Ovary (tissue), 9 donors: Measurements from ENCODE around the gene CNDP1. TPM values are rescaled to one million over a fixed set of nuclear protein-coding genes. Genes with fewer than 3 reads are reported as not detected.

Experiments
- DNase-seq, 5 donors: peaks; one replicate each; pipeline ENCODE4 v3.0.0-alpha.2; 2019 to 2020
- H3K27ac ChIP-seq, 2 donors: fragments of 200-600 bp; one replicate each; pipeline versions ENCODE4 v1.5.1 to v1.8.0; 2019 to 2022
- H3K27me3 ChIP-seq: fragments of 200-600 bp; one replicate; pipeline ENCODE4 v1.8.0; 2022
- H3K36me3 ChIP-seq: fragments of 200-600 bp; sonication (generic); one replicate; pipeline ENCODE4 v1.5.1; 2019
- H3K4me1 ChIP-seq: one replicate; pipeline ENCODE4 v1.8.1; 2013; ENCODE audit warnings: mild to moderate bottlenecking, moderate library complexity; ENCODE audit not compliant: insufficient read depth
- H3K4me3 ChIP-seq: fragments of 200-600 bp; sonication (generic); one replicate; pipeline ENCODE4 v1.5.1; 2017
- H3K9me3 ChIP-seq, 2 donors: fragments of 200-600 bp in 1 of 2; sonication (generic) in 1 of 2; one replicate each; pipeline versions ENCODE4 v1.5.1 to v1.8.1; 2013 to 2019; ENCODE audit warnings: mild to moderate bottlenecking in 1 of 2, moderate library complexity in 1 of 2
- EP300 ChIP-seq: sonication (generic); formaldehyde crosslinking; IDR thresholded peaks from one replicate; pipeline ENCODE4 v1.6.1; 2017; ENCODE audit warnings: antibody characterized with exemption
- POLR2A ChIP-seq: fragments of 450-650 bp; IDR thresholded peaks from one replicate; pipeline ENCODE4 v1.6.1; 2017; ENCODE audit warnings: antibody characterized with exemption, mild to moderate bottlenecking, moderate library complexity
- WGBS, 3 donors: extraction: QIAGEN DNeasy Blood & Tissue Kit in 1 of 3; methylation state at CpG; one replicate each; pipeline versions ENCODE4 v1.1.5 to v1.1.7; 2013 to 2017; 5-methylcytosine and 5-hydroxymethylcytosine counted together
- intact Hi-C, 4 donors: fragments of 100-400 bp; cut with DNase I; formaldehyde crosslinking; loops; one replicate each; pipeline versions ENCODE4 v1.11.0 to v1.15.1; 2022 to 2023
- polyA plus RNA-seq, 2 donors: library from polyadenylated mRNA; stranded (reverse); fragments of 200-250 nt in 1 of 2; fragments of 350-450 nt in 1 of 2; fragmentation: Illumina TruSeq in 1 of 2; extraction: RNeasy Lipid Tissue Mini Kit (QIAGEN cat#74804) in 1 of 2; gene quantifications; one replicate each; pipeline ENCODE4 v1.2.3, GENCODE V29; 2013 to 2014
- total RNA-seq, 7 donors: library from RNA; depleted of rRNA in 2 of 7; stranded (reverse); fragments of >200 nt in 2 of 7; fragmentation: NEBNext Ultra II Directional in 3 of 7; extraction: Animal tissue kit (Norgen Biotek cat#: 25700) in 3 of 7; gene quantifications; one replicate each; pipeline versions ENCODE4 v1.1.0 to v1.2.4, GENCODE V29; 2016 to 2023
- TF ChIP-seq, protein P1 (sequence below), 3 donors: fragments of 450-650 bp in 2 of 3; fragments of 200-600 bp in 1 of 3; IDR thresholded peaks; one replicate each; pipeline versions ENCODE4 v1.5.1 to v1.8.0; 2016 to 2022; ENCODE audit warnings: antibody characterized with exemption in 3 of 3, mild to moderate bottlenecking in 1 of 3
- donor health status: DM: no; HTN: no; CAD: no; lungs with moderate emphysema.
- donor health status: DM: no; HTN: no; CAD: no.
- donor health status: Bipolar disorder and iron deficiency.
- donor health status: DM: yes; HTN: yes; CAD: no.
- donor health status: DM: no; HTN: no; CAD: no.
- donor health status: DM: yes; HTN: yes; CAD: no.

CNDP1 gene
- total and polyA plus RNA-seq, 9 donors = 0.02 to 0.35 (median 0.15) TPM; not detected in 3

DNA sequence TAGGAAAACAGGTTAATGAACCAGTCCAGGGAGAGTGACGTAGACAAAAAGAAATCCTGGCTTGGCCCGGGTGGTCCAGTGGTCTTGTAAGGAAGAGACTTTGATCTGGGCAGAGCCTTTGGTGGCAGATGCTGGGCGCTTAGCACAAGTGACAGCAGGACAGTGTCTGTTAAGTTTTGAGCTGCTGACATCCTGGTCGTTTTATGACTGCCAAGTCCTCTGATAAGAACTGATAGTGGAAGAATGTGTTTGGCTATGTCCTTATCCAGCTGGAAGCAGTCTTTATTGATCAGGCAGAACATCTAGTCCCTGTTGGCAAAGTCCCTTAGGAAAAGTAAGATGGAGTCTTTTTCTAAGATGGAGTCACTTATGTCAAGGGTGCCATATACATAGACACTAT lies 36.0 kb downstream of the CNDP1 start:
- H3K27me3 ChIP-seq = no peaks in the 10 kb centered on the region
- TF ChIP-seq, protein P1, sequence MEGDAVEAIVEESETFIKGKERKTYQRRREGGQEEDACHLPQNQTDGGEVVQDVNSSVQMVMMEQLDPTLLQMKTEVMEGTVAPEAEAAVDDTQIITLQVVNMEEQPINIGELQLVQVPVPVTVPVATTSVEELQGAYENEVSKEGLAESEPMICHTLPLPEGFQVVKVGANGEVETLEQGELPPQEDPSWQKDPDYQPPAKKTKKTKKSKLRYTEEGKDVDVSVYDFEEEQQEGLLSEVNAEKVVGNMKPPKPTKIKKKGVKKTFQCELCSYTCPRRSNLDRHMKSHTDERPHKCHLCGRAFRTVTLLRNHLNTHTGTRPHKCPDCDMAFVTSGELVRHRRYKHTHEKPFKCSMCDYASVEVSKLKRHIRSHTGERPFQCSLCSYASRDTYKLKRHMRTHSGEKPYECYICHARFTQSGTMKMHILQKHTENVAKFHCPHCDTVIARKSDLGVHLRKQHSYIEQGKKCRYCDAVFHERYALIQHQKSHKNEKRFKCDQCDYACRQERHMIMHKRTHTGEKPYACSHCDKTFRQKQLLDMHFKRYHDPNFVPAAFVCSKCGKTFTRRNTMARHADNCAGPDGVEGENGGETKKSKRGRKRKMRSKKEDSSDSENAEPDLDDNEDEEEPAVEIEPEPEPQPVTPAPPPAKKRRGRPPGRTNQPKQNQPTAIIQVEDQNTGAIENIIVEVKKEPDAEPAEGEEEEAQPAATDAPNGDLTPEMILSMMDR (IDR thresholded peaks at IDR 0.05) = no peak
- no peak for TF ChIP-seq POLR2A
- no peak for TF ChIP-seq EP300
- H3K9me3 ChIP-seq = no peaks in the 10 kb centered on the region
- intact Hi-C loops = no loop called here
- no peaks in the 10 kb centered on the region for H3K36me3 ChIP-seq
- no peaks in the 10 kb centered on the region for H3K4me1 ChIP-seq
- WGBS, 3 donors = 51 to 66% (median 56%) methylated on average over 4 of the region's 4 CpGs
- no peak for DNase-seq
- no peak overlapping the region for H3K27ac ChIP-seq
- no peak overlapping the region for H3K4me3 ChIP-seq

DNA sequence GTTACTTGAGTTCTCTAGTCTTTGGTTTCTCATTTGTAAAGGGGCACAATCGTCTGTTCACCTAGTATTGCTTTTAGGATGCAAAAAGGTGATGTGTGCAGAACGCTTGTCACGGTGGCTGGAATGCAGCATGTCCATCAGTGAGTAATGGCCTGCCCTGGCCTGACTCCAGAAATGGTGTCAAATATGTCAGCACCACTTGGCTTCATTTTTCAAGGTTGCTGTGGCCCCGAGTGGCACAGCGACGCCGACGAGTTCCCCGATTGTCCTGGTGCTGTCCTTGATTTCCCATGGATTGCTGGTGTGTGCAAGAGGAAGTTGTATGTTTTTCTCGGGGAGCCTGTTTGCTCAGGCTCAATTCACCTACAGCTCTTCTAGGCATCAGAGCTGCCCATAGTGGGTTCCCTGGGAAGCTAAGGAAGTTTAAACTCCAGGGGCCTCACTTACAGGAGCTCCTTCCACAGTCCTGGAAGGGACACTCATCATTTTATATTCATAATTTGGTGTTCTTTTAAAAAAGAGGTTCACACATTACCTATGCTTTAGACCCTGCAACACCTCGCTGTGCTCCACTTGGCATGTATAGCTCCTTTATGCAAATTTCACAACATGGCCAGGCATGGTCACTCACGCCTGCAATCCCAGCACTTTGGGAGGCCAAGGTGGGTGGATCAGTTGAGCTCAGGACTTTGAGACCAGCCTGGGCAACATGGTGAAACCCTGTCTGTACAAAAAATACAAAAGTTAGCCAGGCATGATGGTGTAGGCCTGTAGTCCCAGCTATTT lies 37.8 kb downstream of the CNDP1 start:
- TF ChIP-seq EP300 (no peak), POLR2A (no peak)
- TF ChIP-seq, protein P1 (IDR thresholded peaks at IDR 0.05) = no peak
- 77 to 91% (median 81%) methylated on average over 12 of the region's 12 CpGs for WGBS, 3 donors
- Histone ChIP-seq H3K4me3 (no peak overlapping the region), H3K9me3 (no peaks in the 10 kb centered on the region), H3K27ac (no peak overlapping the region), H3K27me3 (no peaks in the 10 kb centered on the region), H3K4me1 (no peaks in the 10 kb centered on the region), H3K36me3 (no peaks in the 10 kb centered on the region)
- intact Hi-C loops = no loop called here
- DNase-seq = no peak

DNA sequence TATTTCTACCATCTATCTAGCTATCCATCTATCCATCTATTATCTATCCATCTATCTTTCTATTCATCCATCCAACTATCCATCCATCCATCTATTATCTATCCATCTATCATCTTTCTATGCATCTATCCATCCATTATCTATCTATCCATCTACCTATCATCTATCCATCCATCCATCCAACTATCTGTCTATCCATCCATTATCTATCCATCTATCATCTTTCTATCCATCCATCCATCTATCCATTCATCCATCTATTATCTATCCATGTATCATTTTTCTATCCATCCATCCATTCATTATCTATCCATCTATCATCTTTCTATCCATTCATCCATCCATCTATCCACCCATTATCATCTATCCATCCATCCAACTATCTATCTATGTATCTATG lies 38.8 kb downstream of the CNDP1 start:
- Histone ChIP-seq H3K27ac (no peak overlapping the region), H3K4me3 (no peak overlapping the region), H3K4me1 (no peaks in the 10 kb centered on the region), H3K9me3 (no peaks in the 10 kb centered on the region), H3K36me3 (no peaks in the 10 kb centered on the region), H3K27me3 (no peaks in the 10 kb centered on the region)
- TF ChIP-seq, protein P1 (IDR thresholded peaks at IDR 0.05) = no peak
- no peak for TF ChIP-seq EP300
- no peak for TF ChIP-seq POLR2A
- no peak for DNase-seq
- intact Hi-C loops = no loop called here

DNA sequence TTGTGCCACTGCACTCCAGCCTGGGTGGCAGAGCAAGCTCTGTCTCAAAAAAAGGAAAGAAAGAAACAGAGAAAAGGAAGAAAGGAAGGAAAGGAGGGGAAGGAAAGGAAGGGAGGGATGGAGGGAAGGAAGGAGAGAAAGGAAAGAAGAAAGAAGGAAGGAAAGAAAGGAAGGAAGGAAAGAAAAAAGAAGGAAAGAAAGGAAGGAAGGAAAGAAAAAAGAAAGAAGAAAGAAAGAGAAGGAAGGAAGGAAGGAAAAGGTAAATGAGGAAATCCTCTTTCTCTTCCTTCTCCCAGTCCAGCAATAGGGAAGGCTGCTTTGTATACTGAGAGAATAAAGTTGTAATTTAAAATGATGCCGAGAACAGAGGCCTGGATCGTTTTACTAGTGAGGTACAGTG lies 40.6 kb downstream of the CNDP1 start:
- no peak overlapping the region for H3K27ac ChIP-seq
- no peak for DNase-seq
- H3K36me3 ChIP-seq = no peaks in the 10 kb centered on the region
- H3K9me3 ChIP-seq = no peaks in the 10 kb centered on the region
- TF ChIP-seq POLR2A = no peak
- TF ChIP-seq EP300 = no peak
- TF ChIP-seq, protein P1 (IDR thresholded peaks at IDR 0.05) = no peak
- no peaks in the 10 kb centered on the region for H3K4me1 ChIP-seq
- 72 to 81% (median 77%) methylated on average over 2 of the region's 2 CpGs for WGBS, 3 donors
- H3K27me3 ChIP-seq = no peaks in the 10 kb centered on the region
- intact Hi-C loops = no loop called here
- H3K4me3 ChIP-seq = no peak overlapping the region
